Vagina (tissue), 2 donors: ENCODE measurements around the gene TPST1. TPM values are rescaled to one million over a fixed set of nuclear protein-coding genes. Genes with fewer than 3 reads are reported as not detected.

Experiments
- DNase-seq, 2 donors: peaks; one replicate each; pipeline ENCODE4 v3.0.0-alpha.2; 2017; ENCODE audit errors: extremely low spot score in 2 of 2
- H3K27ac ChIP-seq: fragments of 200-600 bp; sonication (generic); one replicate; pipeline ENCODE4 v1.5.1; 2019
- H3K27me3 ChIP-seq: fragments of 200-600 bp; sonication (generic); one replicate; pipeline ENCODE4 v1.5.1; 2019
- H3K36me3 ChIP-seq, 2 donors: fragments of 200-600 bp; sonication (generic); one replicate each; pipeline ENCODE4 v1.5.1; 2017 to 2019
- H3K4me1 ChIP-seq: fragments of 200-600 bp; sonication (generic); one replicate; pipeline ENCODE4 v1.5.1; 2019
- H3K4me3 ChIP-seq, 2 donors: fragments of 200-600 bp; sonication (generic); 1 replicate in 1 of 2; 2 replicates in 1 of 2; pipeline ENCODE4 v1.5.1; 2016 to 2019
- H3K9me3 ChIP-seq: fragments of 200-600 bp; sonication (generic); one replicate; pipeline ENCODE4 v1.5.1; 2019
- CTCF ChIP-seq, 3 experiments: fragments of 450-650 bp in 2 of 3; fragments of 200-600 bp in 1 of 3; sonication (generic) in 1 of 3; IDR thresholded peaks; one replicate each; pipeline ENCODE4 v1.5.1; 2017 to 2019; ENCODE audit warnings: antibody characterized with exemption in 3 of 3, mild to moderate bottlenecking in 2 of 3, moderate library complexity in 2 of 3
- POLR2A ChIP-seq, 2 donors: fragments of 450-650 bp; IDR thresholded peaks; one replicate each; pipeline ENCODE4 v1.6.1; 2017; ENCODE audit warnings: antibody characterized with exemption in 2 of 2, mild to moderate bottlenecking in 2 of 2, moderate library complexity in 2 of 2
- POLR2AphosphoS5 ChIP-seq, 2 donors: sonication (generic); formaldehyde crosslinking; IDR thresholded peaks; one replicate each; pipeline ENCODE4 v1.9.0; 2017; ENCODE audit warnings: antibody characterized with exemption in 2 of 2, mild to moderate bottlenecking in 2 of 2, low read depth in 1 of 2; ENCODE audit not compliant: insufficient read depth in 1 of 2
- intact Hi-C: fragments of 100-400 bp; cut with DNase I; formaldehyde crosslinking; loops from one replicate; pipeline ENCODE4 v1.15.1; 2023
- total RNA-seq: library from RNA; depleted of rRNA; stranded (reverse); fragments of >200 nt; gene quantifications from one replicate; pipeline ENCODE4 v1.2.3, GENCODE V29; 2016

Gene TPST1
- total RNA-seq, 1 donor from 2014 or later, result 52.3 TPM

- Histone ChIP-seq H3K9me3 (no peaks in the 10 kb centered on the region), H3K36me3 (no peaks in the 10 kb centered on the region), H3K27me3 (no peaks in the 10 kb centered on the region), H3K4me1 (peaks cover 31% of the 10 kb centered on the region), H3K4me3 (no peak overlapping the region), H3K27ac (no peak overlapping the region)
- intact Hi-C loops, result no loop called here
- no peak for TF ChIP-seq POLR2AphosphoS5 (IDR thresholded peaks at IDR 0.05; ENCODE audit: insufficient read depth in 1 of 2, low read depth in 1 of 2)
- no peak for TF ChIP-seq CTCF (IDR thresholded peaks at IDR 0.05)
- TF ChIP-seq POLR2A (IDR thresholded peaks at IDR 0.05), result no peak
- no peak for DNase-seq
These were observed 74.8 kb downstream of the TPST1 start for GRCh38 chr7:66279912-66280311.

DNA sequence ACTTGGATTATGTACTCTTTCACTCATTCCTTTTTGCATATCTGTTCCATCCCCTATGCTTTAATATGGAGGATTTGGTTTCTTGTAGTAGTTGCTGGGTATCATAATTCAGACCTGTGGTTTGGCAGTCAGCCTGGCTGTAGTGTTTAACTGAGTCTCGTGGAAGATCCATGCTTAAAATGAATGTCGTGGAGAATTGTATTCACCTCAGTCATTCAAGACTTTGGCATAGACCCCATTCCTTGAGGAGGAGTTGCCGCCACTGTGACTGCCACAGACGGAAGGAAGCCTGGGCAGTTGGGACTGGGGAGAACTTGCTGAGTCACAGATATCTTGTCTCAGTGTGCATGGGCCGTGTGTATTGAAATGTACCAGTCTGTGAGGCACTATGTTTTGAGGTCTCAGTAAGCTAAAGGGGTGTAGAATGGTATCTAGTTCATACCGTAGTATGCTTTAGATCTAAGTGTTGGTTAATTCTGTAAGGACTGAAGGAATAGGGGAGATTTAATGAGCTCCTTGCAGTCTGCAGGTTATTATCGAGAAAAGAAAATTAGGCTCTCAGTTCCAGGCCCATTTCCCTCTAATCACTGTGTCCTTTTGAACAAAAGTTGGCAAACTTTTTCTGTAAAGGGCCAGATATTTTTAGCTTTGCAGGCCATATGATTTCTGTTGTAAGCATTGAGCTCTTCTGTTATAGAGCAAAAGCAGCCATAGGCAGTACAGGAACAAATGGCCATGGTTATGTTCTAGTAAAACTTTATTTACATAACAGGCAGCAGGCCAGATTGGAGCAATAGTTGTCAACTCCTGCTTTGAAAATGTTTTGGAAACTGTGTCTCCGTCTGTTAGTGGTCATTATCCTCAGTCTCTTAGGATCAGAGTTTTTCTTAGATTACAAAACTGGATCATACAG, 76.8 kb downstream of the TPST1 start:
- Histone ChIP-seq H3K27me3 (no peaks in the 10 kb centered on the region), H3K36me3 (no peaks in the 10 kb centered on the region), H3K9me3 (no peaks in the 10 kb centered on the region), H3K4me1 (peaks cover 31% of the 10 kb centered on the region), H3K27ac (peak overlapping the region; percentile 72), H3K4me3 (no peak overlapping the region)
- no peak for DNase-seq
- TF ChIP-seq POLR2AphosphoS5 (IDR thresholded peaks at IDR 0.05; ENCODE audit: insufficient read depth in 1 of 2, low read depth in 1 of 2) (peak in 1 of 2 donors; percentile 8), POLR2A (IDR thresholded peaks at IDR 0.05) (no peak), CTCF (IDR thresholded peaks at IDR 0.05) (no peak)
- intact Hi-C loops, result no loop called here

GRCh38 chr7:66282591-66282935, 77.4 kb downstream of the TPST1 start:
- H3K9me3 ChIP-seq, result no peaks in the 10 kb centered on the region
- TF ChIP-seq POLR2A (IDR thresholded peaks at IDR 0.05) (no peak), CTCF (IDR thresholded peaks at IDR 0.05) (no peak), POLR2AphosphoS5 (IDR thresholded peaks at IDR 0.05; ENCODE audit: insufficient read depth in 1 of 2, low read depth in 1 of 2) (no peak)
- intact Hi-C loops, result no loop called here
- H3K4me3 ChIP-seq, result no peak overlapping the region
- no peaks in the 10 kb centered on the region for H3K27me3 ChIP-seq
- H3K27ac ChIP-seq, result peak overlapping the region; percentile 72
- H3K4me1 ChIP-seq, result peaks cover 31% of the 10 kb centered on the region
- no peaks in the 10 kb centered on the region for H3K36me3 ChIP-seq
- no peak for DNase-seq

GRCh38 chr7:66283003-66283920, 78.1 kb downstream of the TPST1 start:
- intact Hi-C loops, result no loop called here

More at GRCh38 chr7:66283003-66283920, 78.1 kb downstream of the TPST1 start:
- no peaks in the 10 kb centered on the region for H3K9me3 ChIP-seq
- no peak for DNase-seq
- H3K4me1 ChIP-seq, result peaks cover 31% of the 10 kb centered on the region
- TF ChIP-seq POLR2AphosphoS5 (IDR thresholded peaks at IDR 0.05; ENCODE audit: insufficient read depth in 1 of 2, low read depth in 1 of 2) (peak in 1 of 2 donors; percentile 89), CTCF (IDR thresholded peaks at IDR 0.05) (no peak)
- H3K36me3 ChIP-seq, result no peaks in the 10 kb centered on the region
- peak overlapping the region; percentile 72 for H3K27ac ChIP-seq
- no peak overlapping the region for H3K4me3 ChIP-seq
- H3K27me3 ChIP-seq, result no peaks in the 10 kb centered on the region
